ENCODE measurements around the gene CDCP1. TPM values are rescaled to one million over a fixed set of nuclear protein-coding genes. Genes with fewer than 3 reads are reported as not detected.

Gene CDCP1
- total RNA-seq, 1 experiment from 2014 or later: 180 TPM

GRCh38 chr3:45185461-45185860 is 39.3 kb upstream of the CDCP1 start:
- Mint-ChIP-seq H3K27me3 (ENCODE audit: insufficient read depth, unreplicated experiment) (no peaks in the 10 kb centered on the region), H3K4me3 (ENCODE audit: unreplicated experiment) (no peak overlapping the region), H3K36me3 (ENCODE audit: insufficient read depth, unreplicated experiment) (no peaks in the 10 kb centered on the region), H3K4me1 (ENCODE audit: insufficient read depth, unreplicated experiment) (peaks cover 30% of the 10 kb centered on the region), H3K27ac (ENCODE audit: low read depth, unreplicated experiment) (no peak overlapping the region), H3K9me3 (ENCODE audit: unreplicated experiment) (no peaks in the 10 kb centered on the region)
- ChIA-PET CTCF (interaction anchor here (0.6 to 3.2 kb wide), 3 partner anchors 23 to 83 kb away, joined by 3 to 17 read pairs (median 4); no protein-coding TSS in a partner anchor), POLR2A (interaction anchor here (3.8 kb wide), 1 partner anchor 13 kb away, joined by 35 read pairs; no protein-coding TSS in a partner anchor)
- TF ChIP-seq, protein P1, sequence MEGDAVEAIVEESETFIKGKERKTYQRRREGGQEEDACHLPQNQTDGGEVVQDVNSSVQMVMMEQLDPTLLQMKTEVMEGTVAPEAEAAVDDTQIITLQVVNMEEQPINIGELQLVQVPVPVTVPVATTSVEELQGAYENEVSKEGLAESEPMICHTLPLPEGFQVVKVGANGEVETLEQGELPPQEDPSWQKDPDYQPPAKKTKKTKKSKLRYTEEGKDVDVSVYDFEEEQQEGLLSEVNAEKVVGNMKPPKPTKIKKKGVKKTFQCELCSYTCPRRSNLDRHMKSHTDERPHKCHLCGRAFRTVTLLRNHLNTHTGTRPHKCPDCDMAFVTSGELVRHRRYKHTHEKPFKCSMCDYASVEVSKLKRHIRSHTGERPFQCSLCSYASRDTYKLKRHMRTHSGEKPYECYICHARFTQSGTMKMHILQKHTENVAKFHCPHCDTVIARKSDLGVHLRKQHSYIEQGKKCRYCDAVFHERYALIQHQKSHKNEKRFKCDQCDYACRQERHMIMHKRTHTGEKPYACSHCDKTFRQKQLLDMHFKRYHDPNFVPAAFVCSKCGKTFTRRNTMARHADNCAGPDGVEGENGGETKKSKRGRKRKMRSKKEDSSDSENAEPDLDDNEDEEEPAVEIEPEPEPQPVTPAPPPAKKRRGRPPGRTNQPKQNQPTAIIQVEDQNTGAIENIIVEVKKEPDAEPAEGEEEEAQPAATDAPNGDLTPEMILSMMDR (IDR thresholded peaks at IDR 0.05; ENCODE audit: unreplicated experiment): no peak
- DNase-seq (ENCODE audit: unreplicated experiment): no peak
- intact Hi-C loops (cut with micrococcal nuclease): no loop called here
- BruUV-seq (replicated peaks): no TSS peak

DNA sequence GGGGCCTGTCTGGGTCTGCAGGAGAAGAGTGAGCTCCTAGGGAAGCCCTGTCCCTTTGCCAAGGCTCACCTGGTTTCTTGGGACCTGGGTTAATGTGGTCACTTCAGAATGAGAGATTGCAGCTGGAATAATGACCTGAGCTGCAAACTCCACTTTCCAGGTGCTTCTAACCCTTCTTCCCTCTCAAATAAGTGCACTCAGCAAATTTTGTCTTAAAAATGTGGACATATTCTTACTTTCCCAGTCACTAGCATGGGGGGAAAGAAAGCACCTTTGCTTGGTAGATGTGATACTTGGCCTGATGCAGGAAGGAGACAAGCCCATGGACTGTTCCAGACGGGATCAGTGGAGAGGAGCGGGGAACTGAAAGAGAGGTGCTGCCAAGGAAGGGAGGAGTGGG is 38.9 kb upstream of the CDCP1 start:
- no peak for DNase-seq (ENCODE audit: unreplicated experiment)
- ChIA-PET CTCF (interaction anchor here (0.6 to 3.2 kb wide), 2 partner anchors 26 to 83 kb away, joined by 4 to 17 read pairs; no protein-coding TSS in a partner anchor), POLR2A (interaction anchor here (3.6 to 3.8 kb wide), 2 partner anchors 13 to 17 kb away, joined by 28 to 35 read pairs; no protein-coding TSS in a partner anchor)
- intact Hi-C loops (cut with micrococcal nuclease): no loop called here
- peaks cover 30% of the 10 kb centered on the region for H3K4me1 Mint-ChIP-seq (ENCODE audit: insufficient read depth, unreplicated experiment)
- H3K27ac Mint-ChIP-seq (ENCODE audit: low read depth, unreplicated experiment): no peak overlapping the region
- TF ChIP-seq, protein P1 (IDR thresholded peaks at IDR 0.05; ENCODE audit: unreplicated experiment): no peak
- H3K27me3 Mint-ChIP-seq (ENCODE audit: insufficient read depth, unreplicated experiment): no peaks in the 10 kb centered on the region
- H3K36me3 Mint-ChIP-seq (ENCODE audit: insufficient read depth, unreplicated experiment): no peaks in the 10 kb centered on the region
- no TSS peak for BruUV-seq (replicated peaks)
- H3K4me3 Mint-ChIP-seq (ENCODE audit: unreplicated experiment): no peak overlapping the region
- H3K9me3 Mint-ChIP-seq (ENCODE audit: unreplicated experiment): no peaks in the 10 kb centered on the region

DNA sequence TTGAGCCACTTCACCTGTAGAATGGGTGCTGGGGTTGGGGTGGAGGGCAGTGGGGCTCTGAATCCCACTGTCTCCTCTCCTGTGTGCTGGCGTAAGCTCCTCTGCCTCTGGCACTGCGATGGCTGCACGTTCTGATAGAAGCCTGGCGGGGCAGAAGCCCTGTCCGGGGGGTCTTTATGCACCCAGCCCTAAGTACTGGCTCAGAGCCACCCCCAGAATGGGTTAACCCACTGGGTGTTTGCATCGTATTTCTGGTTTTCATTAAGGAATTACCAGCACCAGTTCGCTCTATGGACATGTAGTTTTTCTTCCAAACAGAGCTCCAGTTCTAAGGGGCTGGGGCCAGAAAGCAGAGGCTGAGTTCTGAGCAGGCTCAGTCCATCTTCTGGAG is 37.7 kb upstream of the CDCP1 start:
- intact Hi-C loops (cut with micrococcal nuclease): loop anchor here (1.0 to 5.0 kb wide), 4 partner anchors 16 to 62 kb away; no protein-coding TSS in a partner anchor
- Mint-ChIP-seq H3K4me1 (ENCODE audit: insufficient read depth, unreplicated experiment) (peaks cover 30% of the 10 kb centered on the region), H3K4me3 (ENCODE audit: unreplicated experiment) (no peak overlapping the region), H3K27me3 (ENCODE audit: insufficient read depth, unreplicated experiment) (no peaks in the 10 kb centered on the region), H3K36me3 (ENCODE audit: insufficient read depth, unreplicated experiment) (no peaks in the 10 kb centered on the region), H3K9me3 (ENCODE audit: unreplicated experiment) (no peaks in the 10 kb centered on the region), H3K27ac (ENCODE audit: low read depth, unreplicated experiment) (no peak overlapping the region)
- TF ChIP-seq, protein P1 (IDR thresholded peaks at IDR 0.05; ENCODE audit: unreplicated experiment): no peak
- DNase-seq (ENCODE audit: unreplicated experiment): no peak
- BruUV-seq (replicated peaks): no TSS peak
- POLR2A ChIA-PET: interaction anchor here (0.5 to 3.8 kb wide), 24 partner anchors 8 to 296 kb away, joined by 3 to 35 read pairs (median 4); partner anchors contain the start of gene CDCP1
- CTCF ChIA-PET: interaction anchor here (0.6 to 3.2 kb wide), 10 partner anchors 15 to 316 kb away, joined by 3 to 17 read pairs (median 5); partner anchors contain the start of gene CDCP1

DNA sequence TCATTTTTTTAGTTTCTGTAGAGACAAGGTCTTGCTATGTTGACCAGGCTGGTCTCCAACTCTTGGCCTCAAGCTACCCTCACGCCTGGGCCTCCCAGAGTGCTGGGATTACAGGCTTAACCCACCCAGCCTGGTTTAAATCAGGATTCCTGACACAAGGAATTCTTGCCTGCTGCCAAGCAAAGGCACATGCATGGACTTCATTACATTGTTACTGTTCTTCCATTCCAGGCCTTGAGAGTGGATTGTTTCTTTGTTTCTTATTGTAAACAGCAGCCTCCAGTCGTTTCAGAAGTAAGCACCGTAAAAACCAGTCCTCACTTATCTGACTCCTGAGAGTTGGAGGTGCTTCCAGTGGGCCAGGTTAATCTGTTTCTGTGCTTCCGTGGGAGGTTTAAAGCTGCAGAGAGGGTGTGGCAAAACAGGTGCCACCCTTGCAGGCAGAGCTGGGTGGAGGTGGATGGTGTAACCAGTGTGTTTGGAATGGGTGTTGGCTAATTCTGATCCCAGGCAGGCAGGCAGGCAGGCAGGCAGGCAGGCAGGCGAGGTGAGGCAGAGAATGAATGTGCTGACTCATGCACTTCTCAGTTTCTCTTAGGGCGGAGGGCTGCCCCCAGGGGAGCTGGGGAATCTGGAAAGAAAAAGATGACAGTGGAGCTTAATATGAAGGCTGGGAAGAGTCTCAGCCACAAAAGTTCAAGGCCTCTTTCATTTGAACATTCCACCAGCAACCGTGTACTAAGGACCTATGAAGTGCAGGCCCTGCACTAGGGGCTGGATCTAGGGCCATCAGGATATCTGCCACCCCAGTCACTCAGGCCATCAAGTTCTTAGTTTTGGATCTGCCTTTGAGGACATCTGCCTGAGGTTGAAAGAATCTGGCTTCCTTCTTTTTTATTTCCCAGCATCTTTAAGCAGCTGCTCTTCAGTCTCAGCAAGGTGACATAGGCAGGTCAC is 37.0 kb upstream of the CDCP1 start:
- no peaks in the 10 kb centered on the region for H3K27me3 Mint-ChIP-seq (ENCODE audit: insufficient read depth, unreplicated experiment)
- no TSS peak for BruUV-seq (replicated peaks)
- no peak overlapping the region for H3K4me3 Mint-ChIP-seq (ENCODE audit: unreplicated experiment)
- TF ChIP-seq, protein P1 (IDR thresholded peaks at IDR 0.05; ENCODE audit: unreplicated experiment): no peak
- intact Hi-C loops (cut with micrococcal nuclease): loop anchor here (1.0 to 5.0 kb wide), 4 partner anchors 16 to 61 kb away; no protein-coding TSS in a partner anchor
- ChIA-PET CTCF (interaction anchor here (0.7 to 3.2 kb wide), 10 partner anchors 15 to 317 kb away, joined by 3 to 17 read pairs (median 5); partner anchors contain the start of gene CDCP1), POLR2A (interaction anchor here (0.5 to 3.8 kb wide), 27 partner anchors 9 to 304 kb away, joined by 3 to 35 read pairs (median 4); partner anchors contain the start of gene CDCP1)
- peaks cover 36% of the 10 kb centered on the region for H3K4me1 Mint-ChIP-seq (ENCODE audit: insufficient read depth, unreplicated experiment)
- DNase-seq (ENCODE audit: unreplicated experiment): peak; percentile 94
- H3K36me3 Mint-ChIP-seq (ENCODE audit: insufficient read depth, unreplicated experiment): no peaks in the 10 kb centered on the region
- no peaks in the 10 kb centered on the region for H3K9me3 Mint-ChIP-seq (ENCODE audit: unreplicated experiment)
- peak overlapping the region; percentile 93 for H3K27ac Mint-ChIP-seq (ENCODE audit: low read depth, unreplicated experiment)

Measured in MCF 10A (cell line).